Retinal pigment epithelial cell (primary cell): Measurements from ENCODE around the gene TMEM108.

Experiments used
- DNase-seq: peaks from one replicate; pipeline ENCODE4 v3.0.0-alpha.2; 2010; ENCODE audit warnings: low read depth
- H3K4me3 ChIP-seq: 2 replicates; pipeline ENCODE4 v1.5.1; 2011; ENCODE audit warnings: mild to moderate bottlenecking, low read length, control low read depth, moderate library complexity
- TF ChIP-seq, protein P1 (sequence below): conservative IDR thresholded peaks from 2 replicates; pipeline ENCODE4 v1.5.1; 2011; ENCODE audit warnings: low read depth, low read length, control low read depth, inconsistent platforms

The TMEM108 gene

DNA sequence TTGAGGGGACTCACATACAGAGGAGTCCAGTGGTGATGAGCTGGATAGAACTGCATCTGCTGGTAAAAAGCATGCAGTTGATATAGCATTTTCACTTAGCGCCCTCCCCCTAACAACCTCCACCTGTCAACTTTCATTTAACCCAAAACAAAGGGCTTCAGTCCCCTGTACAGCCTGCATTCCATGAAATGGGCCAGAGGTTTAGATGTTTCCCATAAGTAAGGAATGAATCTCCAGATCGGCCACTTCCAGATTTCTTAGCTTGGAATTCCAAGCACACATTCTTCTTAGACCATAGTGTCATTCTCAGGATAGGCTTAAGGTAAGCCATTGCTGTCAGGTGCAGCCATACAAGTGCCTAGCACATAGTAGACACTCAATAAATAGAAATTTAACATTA is 328.7 kb downstream of the TMEM108 start:
- no peak for DNase-seq
- H3K4me3 ChIP-seq, result no peak overlapping the region
- TF ChIP-seq, protein P1, sequence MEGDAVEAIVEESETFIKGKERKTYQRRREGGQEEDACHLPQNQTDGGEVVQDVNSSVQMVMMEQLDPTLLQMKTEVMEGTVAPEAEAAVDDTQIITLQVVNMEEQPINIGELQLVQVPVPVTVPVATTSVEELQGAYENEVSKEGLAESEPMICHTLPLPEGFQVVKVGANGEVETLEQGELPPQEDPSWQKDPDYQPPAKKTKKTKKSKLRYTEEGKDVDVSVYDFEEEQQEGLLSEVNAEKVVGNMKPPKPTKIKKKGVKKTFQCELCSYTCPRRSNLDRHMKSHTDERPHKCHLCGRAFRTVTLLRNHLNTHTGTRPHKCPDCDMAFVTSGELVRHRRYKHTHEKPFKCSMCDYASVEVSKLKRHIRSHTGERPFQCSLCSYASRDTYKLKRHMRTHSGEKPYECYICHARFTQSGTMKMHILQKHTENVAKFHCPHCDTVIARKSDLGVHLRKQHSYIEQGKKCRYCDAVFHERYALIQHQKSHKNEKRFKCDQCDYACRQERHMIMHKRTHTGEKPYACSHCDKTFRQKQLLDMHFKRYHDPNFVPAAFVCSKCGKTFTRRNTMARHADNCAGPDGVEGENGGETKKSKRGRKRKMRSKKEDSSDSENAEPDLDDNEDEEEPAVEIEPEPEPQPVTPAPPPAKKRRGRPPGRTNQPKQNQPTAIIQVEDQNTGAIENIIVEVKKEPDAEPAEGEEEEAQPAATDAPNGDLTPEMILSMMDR, result no peak

DNA sequence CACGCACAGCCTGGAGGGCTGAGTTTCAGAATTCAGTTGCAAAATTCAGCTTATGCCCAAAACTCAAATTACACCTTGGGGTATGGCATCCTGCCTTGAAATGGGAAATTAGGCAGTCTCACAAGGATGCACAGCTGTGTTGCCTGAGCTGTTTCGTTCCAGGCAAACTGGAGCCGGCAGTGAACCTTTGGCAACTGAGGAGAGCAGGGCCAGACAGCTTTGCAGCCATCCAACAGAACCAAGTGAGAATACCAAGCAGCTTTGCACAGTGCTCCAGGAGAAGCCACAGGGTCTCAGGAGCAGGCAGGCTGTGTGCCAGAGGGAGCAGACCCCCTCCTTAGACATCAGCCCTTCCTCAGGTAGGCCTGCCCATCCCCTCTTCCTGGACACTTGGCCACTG is 329.2 kb downstream of the TMEM108 start:
- TF ChIP-seq, protein P1, result no peak
- DNase-seq, result no peak
- H3K4me3 ChIP-seq, result no peak overlapping the region

DNA sequence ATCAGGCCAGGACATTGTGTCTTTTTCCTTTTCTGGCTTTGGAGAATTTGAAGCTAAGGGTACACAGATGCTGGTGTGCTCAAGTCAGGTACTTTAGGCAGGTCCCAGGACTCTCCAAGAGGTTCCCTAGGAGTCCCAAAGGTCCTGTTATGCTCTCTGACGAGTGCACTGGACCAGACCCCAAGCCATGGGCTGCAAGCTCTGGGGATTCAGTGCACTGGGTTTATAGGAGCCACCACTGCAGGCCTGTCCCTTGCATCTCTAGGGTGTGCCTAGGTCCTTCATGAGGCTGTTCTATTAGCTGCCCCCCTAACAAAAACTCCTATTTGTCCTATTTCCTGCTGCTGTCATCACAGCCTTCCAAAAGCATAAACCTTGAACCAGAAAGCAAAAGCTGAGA is 329.8 kb downstream of the TMEM108 start:
- DNase-seq, result no peak
- TF ChIP-seq, protein P1, result no peak
- no peak overlapping the region for H3K4me3 ChIP-seq

DNA sequence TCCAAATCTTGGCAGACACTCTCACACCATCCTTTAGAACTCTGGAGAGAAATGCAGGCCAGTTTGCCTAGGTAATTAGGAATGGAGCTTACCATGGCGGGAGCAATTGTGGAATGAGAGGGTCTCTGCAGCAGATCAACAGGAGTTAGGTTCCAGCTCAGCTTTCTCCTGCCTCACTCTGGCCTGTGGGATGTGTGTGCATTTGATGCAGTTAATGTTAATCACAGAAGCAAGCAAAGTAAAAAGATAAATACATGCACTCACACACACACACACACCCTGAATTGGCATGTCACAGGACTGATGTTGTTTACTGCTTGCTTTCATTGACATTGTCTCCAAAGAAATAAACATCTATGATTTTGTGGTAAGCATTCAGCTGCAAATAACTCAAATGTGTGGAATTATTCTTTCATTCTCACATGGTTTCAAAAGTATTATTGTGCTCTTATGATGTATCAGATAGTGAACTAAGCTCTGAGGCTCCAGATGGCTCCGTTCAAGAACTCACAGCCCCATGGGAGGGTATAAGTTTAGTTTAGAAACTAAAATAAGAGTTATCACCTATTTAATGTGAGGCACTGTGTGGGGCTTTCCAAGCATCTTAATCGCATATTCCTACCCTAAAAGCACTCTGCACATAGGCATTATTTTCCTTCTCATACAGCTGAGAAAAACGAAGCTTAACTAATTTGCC is 330.3 kb downstream of the TMEM108 start:
- no peak for DNase-seq
- H3K4me3 ChIP-seq, result no peak overlapping the region
- TF ChIP-seq, protein P1, result no peak

DNA sequence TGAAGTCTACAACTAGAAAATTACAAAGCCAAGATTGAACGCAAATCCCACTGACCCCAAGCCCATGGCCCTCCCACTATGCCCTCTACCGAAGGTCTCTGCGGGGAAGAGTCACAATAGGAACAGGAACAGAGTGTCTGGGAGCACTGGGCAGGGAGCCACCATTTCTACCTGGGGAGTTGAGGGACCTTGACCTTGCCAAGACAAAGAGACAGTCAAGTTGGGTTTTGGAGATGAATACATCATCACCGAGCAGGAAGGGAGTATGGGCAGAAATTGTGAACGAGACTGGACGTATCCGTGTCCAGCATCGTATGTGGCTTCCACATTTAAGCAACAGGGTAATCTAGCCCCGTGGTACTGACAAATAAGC is 330.9 kb downstream of the TMEM108 start:
- DNase-seq, result no peak
- TF ChIP-seq, protein P1, result no peak
- no peak overlapping the region for H3K4me3 ChIP-seq

DNA sequence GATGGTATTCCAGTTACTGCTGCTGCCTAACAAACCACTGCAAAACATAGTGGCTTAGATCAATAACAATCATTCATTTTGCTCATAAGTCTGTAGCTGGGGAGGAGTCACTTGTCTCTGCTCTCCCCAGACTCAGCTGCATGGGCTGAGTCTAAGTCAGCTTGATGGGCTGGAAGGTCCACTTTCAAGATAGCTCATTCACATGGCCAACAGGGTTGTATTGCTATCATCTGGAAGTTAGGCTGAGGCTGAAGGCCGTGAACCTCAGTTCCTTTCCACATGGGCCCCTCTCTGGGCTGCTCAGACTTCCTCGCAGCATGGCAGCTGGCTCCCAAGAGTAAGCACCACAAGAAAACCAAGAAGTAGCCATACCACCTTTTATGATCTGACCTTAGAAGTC is 333.0 kb downstream of the TMEM108 start:
- no peak for DNase-seq
- no peak overlapping the region for H3K4me3 ChIP-seq
- TF ChIP-seq, protein P1, result no peak

DNA sequence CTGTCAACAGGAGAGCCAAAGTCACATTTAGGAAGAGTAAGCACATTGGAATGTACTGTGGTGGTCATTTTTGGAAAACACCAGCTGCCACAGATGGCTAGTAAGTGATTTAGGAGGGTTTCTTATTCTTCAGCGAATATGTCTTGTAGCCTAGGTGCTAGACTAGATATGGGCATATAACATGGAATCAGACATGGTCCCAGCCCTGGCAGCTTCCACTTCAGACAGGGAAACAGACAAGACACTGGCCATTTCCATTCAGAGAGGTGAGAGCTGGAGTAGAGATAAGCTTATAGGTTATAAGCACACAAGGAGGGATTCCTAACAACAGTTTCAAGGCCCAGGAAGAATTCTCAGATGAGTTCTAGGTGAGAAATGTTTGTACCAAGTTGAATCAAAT is 333.5 kb downstream of the TMEM108 start:
- DNase-seq, result no peak
- TF ChIP-seq, protein P1, result no peak
- H3K4me3 ChIP-seq, result no peak overlapping the region
